ENCODE results near the gene HIBADH. TPM values are rescaled to one million over a fixed set of nuclear protein-coding genes. Genes with fewer than 3 reads are reported as not detected.
A peak's percentile ranks its signal among the peaks of the same experiment; 100 is the strongest.

The HIBADH gene
- total RNA-seq (2021; ENCODE audit: unreplicated experiment) (31.2 TPM), Bru-seq, nascent RNA (percentile 77 among the genes with signal in this experiment), BruChase-seq, experiment 1, labeled RNA remaining after a 2-hour chase (percentile 62 among the genes with signal in this experiment), BruChase-seq, experiment 2, labeled RNA remaining after a 6-hour chase (percentile 62 among the genes with signal in this experiment)
- 34.4 TPM for polyA plus RNA-seq (2012; ENCODE audit: insufficient read length)
- long read RNA-seq, transcript HIBADH-201 (8 exons, 1,990 nt), result major isoform, 55 of 79 reads
- long read RNA-seq, partial matches to known transcripts, result 11 of 79 reads
- long read RNA-seq, other reads (novel, unspliced or antisense), result 13 of 79 reads

- intact Hi-C loops (cut with micrococcal nuclease; ENCODE audit: unreplicated experiment), result loop anchor here (5.0 kb wide), 1 partner anchor 75 kb away; no protein-coding TSS in a partner anchor
- no TSS peak for BruUV-seq (replicated peaks)
Observed at GRCh38 chr7:27662490-27663205, at the start of gene HIBADH. HIBADH (minus strand) TSS chr7:27662883; CDS start chr7:27662788, 95 bp downstream.

More at GRCh38 chr7:27662490-27663205, at the start of gene HIBADH:
- in situ Hi-C loops (cut with HindIII; ENCODE audit: low pct_unique_long_range_greater_than_20kb, low sequenced_read_pairs), result no loop called here
- DNase-seq (ENCODE audit: low read depth, low spot score), result peak; percentile 96
- Histone ChIP-seq H3K36me3 (ENCODE audit: control insufficient read depth, insufficient read depth, low read length) (no peaks in the 10 kb centered on the region; the same call in 1 of the 2 replicates), H3K9me3 (ENCODE audit: control insufficient read depth, insufficient read depth, low read depth, low read length) (no peaks in the 10 kb centered on the region), H3K4me3 (ENCODE audit: low read depth in 2 of 2, low read length in 2 of 2) (peak within 1 kb of the TSS; percentile 77 to 95), H3K4me1 (ENCODE audit: control insufficient read depth, insufficient read depth, low read length) (peaks cover 4% of the 10 kb centered on the region; the same call in 1 of the 2 replicates), H3K27ac (ENCODE audit: low read length) (peak within 1 kb of the TSS; percentile 91), H3K27me3 (ENCODE audit: control insufficient read depth, insufficient read depth, low read length) (no peaks in the 10 kb centered on the region)
- no peak for TF ChIP-seq CTCF (IDR thresholded peaks at IDR 0.05)
- TF ChIP-seq POLR2AphosphoS5 (IDR thresholded peaks at IDR 0.05; ENCODE audit: low read depth, low read length), result peak; percentile 79
- peak; percentile 53; the same call in 1 of the 2 replicates for TF ChIP-seq TCF7L2 (IDR thresholded peaks at IDR 0.05; ENCODE audit: low read depth, low read length)
- 0 out of 4 replicates have a peak, but pooled peaks of 1 of the 2 experiments have one; percentile 46 for TF ChIP-seq REST (IDR thresholded peaks at IDR 0.05; ENCODE audit: insufficient read depth in 1 of 2, low read depth in 2 of 2, low read length in 1 of 2)
- peak; percentile 94 for TF ChIP-seq SIN3A (IDR thresholded peaks at IDR 0.05; ENCODE audit: borderline replicate concordance, insufficient read depth, low read depth, low read length)
- CTCF ChIA-PET, result interaction anchor here (1.1 to 1.2 kb wide), 2 partner anchors 112 to 431 kb away, joined by 3 to 4 read pairs; no protein-coding TSS in a partner anchor
- POLR2A ChIA-PET, result interaction anchor here (0.6 kb wide), 1 partner anchor 46 kb away, joined by 3 read pairs; no protein-coding TSS in a partner anchor
- peak; percentile 99 for ATAC-seq

Measured in Panc1 (cell line).